Fibroblast of peridontal ligament (primary cell): ENCODE data around the gene SLC35A1.
"Not testable (repeated sequence)": the region's sequence is repeated elsewhere in the genome, so short reads cannot be mapped to it uniquely, and the experiment has no call there.

ENCODE experiments used
- DNase-seq: peaks from one replicate; pipeline ENCODE4 v3.0.0-alpha.2; 2010; ENCODE audit errors: extremely low read depth

Gene SLC35A1, protein sequence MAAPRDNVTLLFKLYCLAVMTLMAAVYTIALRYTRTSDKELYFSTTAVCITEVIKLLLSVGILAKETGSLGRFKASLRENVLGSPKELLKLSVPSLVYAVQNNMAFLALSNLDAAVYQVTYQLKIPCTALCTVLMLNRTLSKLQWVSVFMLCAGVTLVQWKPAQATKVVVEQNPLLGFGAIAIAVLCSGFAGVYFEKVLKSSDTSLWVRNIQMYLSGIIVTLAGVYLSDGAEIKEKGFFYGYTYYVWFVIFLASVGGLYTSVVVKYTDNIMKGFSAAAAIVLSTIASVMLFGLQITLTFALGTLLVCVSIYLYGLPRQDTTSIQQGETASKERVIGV

DNA sequence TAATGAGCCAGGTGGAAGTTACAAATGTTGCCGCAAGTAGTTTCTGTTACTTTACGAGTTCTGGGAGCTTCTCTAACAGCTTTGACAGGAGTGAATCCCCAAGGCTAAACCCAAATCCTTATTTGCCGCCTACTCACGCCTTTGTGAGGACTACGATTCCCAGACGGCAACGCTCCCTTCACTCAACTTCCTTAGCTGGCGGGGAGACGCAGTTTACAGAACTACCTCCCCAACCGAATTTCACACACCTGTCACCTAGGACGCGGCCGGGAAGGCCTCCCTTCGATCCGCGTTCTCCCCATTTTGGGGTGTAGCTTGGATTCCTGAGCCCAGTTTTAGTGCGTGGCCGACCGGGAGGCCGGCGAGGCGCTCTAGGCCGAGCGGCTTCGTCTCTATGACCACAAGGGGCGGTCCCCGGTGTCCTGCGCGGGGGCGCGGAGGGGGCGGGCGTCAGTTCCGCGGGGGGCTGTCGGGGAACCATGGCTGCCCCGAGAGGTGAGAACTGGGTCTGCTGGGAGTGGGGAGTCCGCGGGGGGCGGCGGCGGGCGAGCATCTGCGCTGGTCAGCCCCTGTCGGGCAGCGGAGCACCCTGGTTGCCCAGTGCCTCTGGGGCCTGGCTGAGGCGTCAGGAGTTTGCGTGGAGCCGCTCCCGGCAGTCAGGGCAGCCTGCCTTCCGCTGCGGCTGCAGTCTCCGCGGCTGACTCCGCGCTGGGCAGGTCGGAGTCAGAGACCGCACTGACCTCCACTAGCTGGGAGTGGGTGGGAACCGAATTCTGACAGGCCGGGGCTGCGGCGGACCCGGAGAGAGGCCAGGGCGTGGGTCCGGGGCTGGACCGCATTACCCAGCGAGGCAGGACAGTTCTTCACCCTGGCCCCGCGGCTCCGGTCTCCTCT is at the start of gene SLC35A1:
SLC35A1 (plus strand) TSS at position 450 of the 894 bp plus-strand sequence; CDS start at position 480, 30 bp downstream.
- peak; percentile 82 for DNase-seq

- DNase-seq, result no peak
Measured at GRCh38 chr6:87426789-87427188, 46.0 kb upstream of the SLC35A1 start.

- no peak for DNase-seq
Measured at GRCh38 chr6:87430499-87430898, 42.3 kb upstream of the SLC35A1 start.

- DNase-seq, result peak; percentile 5
Measured at GRCh38 chr6:87431263-87431662, 41.5 kb upstream of the SLC35A1 start.

- DNase-seq, result peak; percentile 65
Measured at GRCh38 chr6:87436435-87436834, 36.3 kb upstream of the SLC35A1 start.

- DNase-seq, result no peak
Measured at GRCh38 chr6:87441711-87442110, 31.1 kb upstream of the SLC35A1 start.

DNA sequence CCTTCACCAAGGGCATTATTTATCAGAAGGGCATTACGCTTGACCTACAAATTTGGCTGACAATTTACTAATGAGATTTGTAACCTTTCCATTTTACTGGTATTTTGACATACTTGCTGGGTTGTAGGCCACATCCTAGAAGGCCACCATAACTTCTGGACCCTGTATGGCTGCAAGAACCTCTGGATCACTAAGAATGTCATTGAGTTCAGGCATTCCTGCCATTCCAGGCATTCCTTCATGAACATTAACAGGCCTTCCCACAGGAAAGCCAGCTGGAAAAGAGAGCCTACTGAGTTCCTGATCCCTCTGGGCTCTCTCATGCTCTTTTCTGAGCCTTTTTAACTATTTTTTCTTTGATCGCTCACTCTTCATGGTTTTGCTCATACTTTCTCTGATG is 28.4 kb upstream of the SLC35A1 start:
- no peak for DNase-seq

- DNase-seq, result no peak
Measured at GRCh38 chr6:87465051-87465450, 7.7 kb upstream of the SLC35A1 start.

GRCh38 chr6:87473419-87473903 is 687 bp downstream of the SLC35A1 start:
- peak; percentile 43 for DNase-seq

GRCh38 chr6:87481931-87482330 is 9.2 kb downstream of the SLC35A1 start:
- DNase-seq, result no peak

DNA sequence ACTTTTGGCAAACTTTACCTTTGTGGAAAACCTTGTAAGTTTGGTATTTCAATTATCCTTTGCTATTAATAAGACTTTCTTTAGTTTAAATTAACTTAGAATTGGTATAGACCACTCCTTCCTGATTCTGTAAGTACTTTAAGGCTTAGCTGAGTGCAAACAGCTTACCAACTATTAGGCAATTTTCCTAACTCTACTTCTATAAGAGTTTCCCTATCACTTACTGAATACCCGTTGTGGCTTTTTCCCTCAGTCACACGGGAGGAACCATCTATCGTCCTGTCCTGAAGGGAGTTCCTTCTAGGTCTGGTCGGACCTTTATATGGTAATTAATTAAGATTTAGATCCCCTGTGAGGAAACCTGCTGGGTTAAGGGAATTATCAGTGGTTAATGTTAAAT is 9.6 kb downstream of the SLC35A1 start:
- DNase-seq, result no peak

- no peak for DNase-seq
Measured at GRCh38 chr6:87483929-87484328, 11.2 kb downstream of the SLC35A1 start.

- no peak for DNase-seq
Measured at GRCh38 chr6:87484491-87484890, 11.7 kb downstream of the SLC35A1 start.

- DNase-seq, result no peak
Measured at GRCh38 chr6:87487555-87487954, 14.8 kb downstream of the SLC35A1 start.

DNA sequence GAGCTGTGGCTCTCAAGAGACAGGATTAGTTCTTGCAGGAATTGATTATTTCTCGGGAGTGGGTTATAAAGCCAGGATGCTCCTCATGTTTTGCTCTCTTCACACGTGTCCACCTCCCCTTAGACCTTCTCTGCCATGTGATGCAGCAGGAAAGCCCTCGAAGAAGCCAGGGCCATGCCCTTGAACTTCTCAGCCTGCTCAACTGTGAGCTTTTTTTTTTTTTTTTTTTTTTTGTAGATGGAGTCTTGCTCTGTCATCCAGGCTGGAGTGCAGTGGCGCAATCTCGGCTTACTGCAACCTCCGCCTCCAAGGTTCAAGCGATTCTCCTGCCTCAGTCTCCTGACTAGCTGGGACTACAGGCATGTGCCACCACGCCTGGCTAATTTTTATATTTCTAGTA is 16.6 kb downstream of the SLC35A1 start:
- not testable (repeated sequence) for DNase-seq

DNA sequence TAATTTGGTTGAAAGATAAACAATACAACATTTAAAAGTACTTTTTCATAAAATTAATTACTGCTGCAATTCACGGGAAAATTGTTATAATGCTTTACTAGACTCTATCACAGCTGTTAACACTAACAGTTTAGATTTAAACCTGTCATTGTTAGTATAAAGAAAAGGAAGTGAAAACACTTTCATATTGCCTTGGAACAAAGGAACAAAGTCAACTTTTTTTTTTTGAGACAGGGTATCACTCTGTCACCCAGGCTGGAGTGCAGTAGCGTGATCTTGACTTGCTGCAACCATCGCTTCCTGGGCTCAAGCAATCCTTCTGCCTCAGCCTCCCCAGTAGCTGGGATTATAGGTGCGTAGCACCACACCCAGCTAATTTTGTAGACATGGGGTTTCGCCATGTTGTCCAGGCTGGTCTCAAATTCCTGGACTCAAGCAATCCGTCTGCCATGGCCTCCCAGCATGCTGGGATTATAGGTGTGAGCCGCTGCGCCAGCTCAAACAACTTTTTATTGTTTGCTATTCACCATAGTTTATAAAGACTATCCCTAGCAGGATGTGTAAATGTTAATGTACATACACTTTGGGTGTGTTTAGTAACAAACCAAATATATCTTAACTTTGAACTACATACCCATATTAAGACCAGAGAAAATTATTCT is 22.1 kb downstream of the SLC35A1 start:
- no peak for DNase-seq

DNA sequence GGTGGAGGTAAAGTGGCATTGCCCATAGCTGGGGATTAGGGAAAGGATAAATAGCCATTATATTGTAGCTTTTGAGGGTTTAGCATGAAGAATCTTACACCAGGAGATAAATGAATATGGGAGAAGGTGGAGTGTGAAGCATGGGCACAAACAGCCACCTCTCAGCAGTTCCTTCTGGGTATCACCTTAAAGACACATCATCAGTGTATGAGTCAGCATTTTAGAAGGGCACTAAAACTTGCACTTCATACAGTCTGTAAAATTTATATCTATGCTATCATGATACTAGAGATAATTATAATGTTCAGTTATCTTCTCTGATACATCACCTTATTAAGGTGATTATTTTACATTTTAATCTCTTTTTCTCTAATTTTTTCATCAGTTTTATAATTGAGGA is 25.3 kb downstream of the SLC35A1 start:
- DNase-seq, result no peak

DNA sequence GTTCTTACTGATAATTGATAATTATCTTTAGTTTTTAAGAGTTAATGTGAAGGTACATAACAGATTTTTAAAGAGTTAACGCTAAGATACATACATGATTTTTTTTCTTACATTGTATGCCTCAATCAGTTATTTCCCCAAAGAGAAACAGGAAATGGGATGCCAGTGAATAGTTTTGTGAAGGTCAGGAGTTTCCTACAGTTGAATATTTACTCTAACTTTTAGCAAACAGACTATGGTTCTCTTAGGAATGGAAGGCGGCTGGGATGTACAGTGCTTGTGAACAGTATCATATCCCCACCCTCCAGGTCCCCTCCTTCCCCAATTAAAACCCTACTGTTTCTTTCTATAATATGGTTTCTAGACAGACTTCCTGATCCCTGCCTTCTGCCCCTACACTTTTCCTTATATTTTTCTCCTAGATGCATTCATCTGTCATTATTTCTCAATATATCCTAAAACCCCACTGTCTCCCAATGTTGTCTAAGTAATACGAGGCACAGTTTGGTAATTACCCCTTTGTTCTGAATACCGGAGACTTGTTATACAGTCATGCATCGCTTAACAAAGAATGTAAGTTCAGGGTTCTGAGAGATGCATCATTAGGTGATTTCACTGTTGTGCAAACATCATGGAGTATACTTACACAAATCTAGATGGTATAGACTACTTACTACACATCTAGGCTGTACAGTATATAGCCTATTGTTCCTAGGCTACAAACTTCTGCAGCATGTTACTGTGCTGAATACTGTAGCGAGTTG is 29.2 kb downstream of the SLC35A1 start:
- DNase-seq, result no peak

DNA sequence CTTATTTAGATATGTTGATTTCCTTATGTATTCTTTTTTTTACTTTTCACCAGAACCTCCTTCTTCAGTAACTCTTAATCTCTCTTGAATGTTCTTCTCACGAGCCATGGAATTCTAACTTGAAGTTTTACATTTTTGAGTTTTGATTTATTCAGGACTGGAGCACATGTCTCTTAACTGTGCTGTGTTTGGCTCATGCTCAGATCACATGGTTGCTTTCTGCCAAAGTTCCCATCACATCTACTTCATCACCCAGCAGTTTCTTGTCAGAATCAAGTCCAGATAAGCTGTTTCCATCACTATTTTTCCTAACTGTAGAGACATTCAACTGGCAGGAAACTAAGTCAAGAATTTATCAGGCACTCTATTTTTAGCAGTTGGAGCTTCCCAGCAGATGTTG is 31.7 kb downstream of the SLC35A1 start:
- DNase-seq, result no peak

- DNase-seq, result no peak
Measured at GRCh38 chr6:87514831-87515230, 42.1 kb downstream of the SLC35A1 start.

GRCh38 chr6:87518453-87518852 is 45.7 kb downstream of the SLC35A1 start:
- no peak for DNase-seq
